Measurements from ENCODE around the gene TNIP2. TPM values are rescaled to one million over a fixed set of nuclear protein-coding genes. Genes with fewer than 3 reads are reported as not detected.
"Not testable (repeated sequence)": the region's sequence is repeated elsewhere in the genome, so short reads cannot be mapped to it uniquely, and the experiment has no call there.

TNIP2 gene
- total RNA-seq, 2 donors from 2014 or later, result 33.1 to 36.5 TPM

GRCh38 chr4:2765832-2766526 is 9.8 kb upstream of the TNIP2 start:
- TF ChIP-seq CTCF (conservative IDR thresholded peaks at IDR 0.05), result no peak

GRCh38 chr4:2763511-2763967 is 7.4 kb upstream of the TNIP2 start:
- Mint-ChIP-seq H3K4me3 (peak overlapping the region; percentile 42), H3K27me3 (ENCODE audit: insufficient read depth) (peaks cover 7% of the 10 kb centered on the region), H3K4me1 (peaks cover 4% of the 10 kb centered on the region), H3K27ac (no peak overlapping the region), H3K9me3 (peaks cover 10% of the 10 kb centered on the region), H3K36me3 (ENCODE audit: low read depth) (no peaks in the 10 kb centered on the region)
- no peak for DNase-seq
- Histone ChIP-seq H3K4me1 (ENCODE audit: control insufficient read depth, insufficient read depth, low read length) (no peaks in the 10 kb centered on the region), H3K9me3 (ENCODE audit: control insufficient read depth, low read length) (peaks cover 7% of the 10 kb centered on the region), H3K36me3 (ENCODE audit: control insufficient read depth, insufficient read depth, low read length) (no peaks in the 10 kb centered on the region), H3K27me3 (ENCODE audit: control insufficient read depth, insufficient read depth, low read length, poor library complexity, severe bottlenecking) (no peaks in the 10 kb centered on the region), H3K4me3 (ENCODE audit: low read length) (no peak overlapping the region), H3K9ac (ENCODE audit: extremely low read depth, low read length, poor library complexity, severe bottlenecking) (no peak overlapping the region), H3K27ac (ENCODE audit: low read depth, low read length) (no peak overlapping the region)
- no peak for TF ChIP-seq CTCF (conservative IDR thresholded peaks at IDR 0.05)
- WGBS, 2 experiments (ENCODE audit: insufficient coverage in 1 of 2, insufficient read length in 1 of 2), result 93 to 98% methylated on average over 11 to 23 of the region's 23 CpGs

More at GRCh38 chr4:2765832-2766526, 9.8 kb upstream of the TNIP2 start:
- H3K36me3 Mint-ChIP-seq (ENCODE audit: low read depth), result no peaks in the 10 kb centered on the region
- H3K4me1 Mint-ChIP-seq, result peaks cover 2% of the 10 kb centered on the region
- H3K9me3 Mint-ChIP-seq, result peaks cover 14% of the 10 kb centered on the region
- Histone ChIP-seq H3K36me3 (ENCODE audit: control insufficient read depth, insufficient read depth, low read length) (no peaks in the 10 kb centered on the region), H3K27ac (ENCODE audit: low read depth, low read length) (no peak overlapping the region), H3K4me1 (ENCODE audit: control insufficient read depth, insufficient read depth, low read length) (no peaks in the 10 kb centered on the region), H3K4me3 (ENCODE audit: low read length) (no peak overlapping the region), H3K27me3 (ENCODE audit: control insufficient read depth, insufficient read depth, low read length, poor library complexity, severe bottlenecking) (no peaks in the 10 kb centered on the region), H3K9me3 (ENCODE audit: control insufficient read depth, low read length) (peaks cover 16% of the 10 kb centered on the region), H3K9ac (ENCODE audit: extremely low read depth, low read length, poor library complexity, severe bottlenecking) (no peak overlapping the region)
- 91 to 92% methylated on average over 10 to 12 of the region's 12 CpGs for WGBS, 2 experiments (ENCODE audit: insufficient coverage in 1 of 2, insufficient read length in 1 of 2)
- H3K27ac Mint-ChIP-seq, result no peak overlapping the region
- no peak overlapping the region for H3K4me3 Mint-ChIP-seq
- H3K27me3 Mint-ChIP-seq (ENCODE audit: insufficient read depth), result peaks cover 5% of the 10 kb centered on the region
- no peak for DNase-seq

DNA sequence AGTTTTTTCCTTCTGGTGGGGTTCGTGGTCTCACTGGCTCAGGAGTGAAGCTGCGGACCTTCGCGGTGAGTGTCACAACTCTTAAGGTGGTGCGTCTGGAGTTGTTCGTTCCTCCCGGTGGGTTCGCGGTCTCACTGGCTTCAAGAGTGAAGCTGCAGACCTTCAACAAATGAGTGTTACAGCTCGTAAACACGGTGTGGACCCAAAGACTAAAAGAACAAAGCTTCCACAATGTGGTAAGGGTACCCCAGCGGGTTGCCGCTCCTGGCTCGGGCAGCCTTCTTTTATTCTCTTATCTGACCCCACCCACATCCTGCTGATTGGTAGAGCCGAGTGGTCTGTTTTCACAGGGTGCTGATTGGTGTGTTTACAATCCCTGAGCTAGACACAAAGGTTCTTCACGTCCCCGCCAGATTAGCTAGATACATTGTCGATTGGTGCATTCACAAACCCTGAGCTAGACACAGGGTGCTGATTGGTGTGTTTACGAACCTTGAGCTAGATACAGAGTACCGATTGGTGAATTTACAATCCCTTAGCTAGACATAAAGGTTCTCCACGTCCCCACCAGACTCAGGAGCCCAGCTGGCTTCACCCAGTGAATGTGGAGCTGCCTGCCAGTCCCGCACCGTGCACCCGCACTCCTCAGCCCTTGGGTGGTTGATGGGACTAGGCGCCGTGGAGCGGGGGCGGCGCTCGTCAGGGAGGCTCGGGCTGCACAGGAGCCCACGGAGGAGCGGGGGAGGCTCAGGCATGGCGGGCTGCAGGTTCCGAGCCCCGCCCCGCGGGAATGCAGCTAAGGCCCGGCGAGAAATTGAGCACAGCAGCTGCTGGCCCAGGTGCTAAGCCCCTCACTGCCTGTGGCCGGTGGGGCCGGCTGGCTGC is 6.6 kb upstream of the TNIP2 start:
- not testable (repeated sequence) for H3K9ac ChIP-seq (ENCODE audit: extremely low read depth, low read length, poor library complexity, severe bottlenecking); H3K4me1 Mint-ChIP-seq; H3K36me3 Mint-ChIP-seq (ENCODE audit: low read depth); H3K27ac Mint-ChIP-seq; H3K4me1 ChIP-seq (ENCODE audit: control insufficient read depth, insufficient read depth, low read length); H3K9me3 ChIP-seq (ENCODE audit: control insufficient read depth, low read length); H3K36me3 ChIP-seq (ENCODE audit: control insufficient read depth, insufficient read depth, low read length); H3K27ac ChIP-seq (ENCODE audit: low read depth, low read length); H3K4me3 ChIP-seq (ENCODE audit: low read length); H3K4me3 Mint-ChIP-seq; H3K27me3 ChIP-seq (ENCODE audit: control insufficient read depth, insufficient read depth, low read length, poor library complexity, severe bottlenecking)
- 94 to 96% methylated on average over 27 to 42 of the region's 42 CpGs for WGBS, 2 experiments (ENCODE audit: insufficient coverage in 1 of 2, insufficient read length in 1 of 2)
- H3K9me3 Mint-ChIP-seq, result peaks cover 10% of the 10 kb centered on the region
- H3K27me3 Mint-ChIP-seq (ENCODE audit: insufficient read depth), result peaks cover 11% of the 10 kb centered on the region
- DNase-seq, result peak; percentile 64
